ENCODE results near the gene C19orf25.
A peak's percentile ranks its signal among the peaks of the same experiment; 100 is the strongest.

The C19orf25 gene

DNA sequence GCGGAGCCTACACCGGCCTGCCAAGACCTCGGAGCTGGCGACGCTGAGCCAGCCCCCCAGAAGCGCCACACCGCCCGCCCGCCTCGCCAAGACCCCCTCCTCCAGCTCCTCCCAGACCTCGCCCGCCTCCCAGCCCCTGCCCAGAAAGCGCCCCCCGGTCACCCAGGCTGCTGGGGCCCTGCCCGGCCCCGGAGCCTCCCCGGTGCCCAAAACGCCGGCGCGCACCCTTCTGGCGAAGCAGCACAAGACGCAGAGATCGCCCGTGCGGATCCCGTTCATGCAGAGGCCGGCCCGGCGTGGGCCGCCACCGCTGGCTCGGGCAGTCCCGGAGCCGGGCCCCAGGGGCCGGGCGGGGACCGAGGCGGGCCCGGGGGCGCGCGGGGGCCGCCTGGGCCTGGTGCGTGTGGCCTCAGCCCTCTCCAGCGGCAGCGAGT is 10.2 kb downstream of the C19orf25 start:
- H3K36me3 Mint-ChIP-seq (ENCODE audit: insufficient read depth), result peaks cover 2% of the 10 kb centered on the region
- peak overlapping the region; percentile 46 for H3K4me3 Mint-ChIP-seq
- DNase-seq (ENCODE audit: low spot score in 2 of 2) (no peak), ATAC-seq (replicated peaks; ENCODE audit: extremely low read depth, poor library complexity, severe bottlenecking) (no peak)
- no peaks in the 10 kb centered on the region for H3K9me3 Mint-ChIP-seq
- H3K27me3 Mint-ChIP-seq, result no peaks in the 10 kb centered on the region
- H3K4me1 Mint-ChIP-seq, result peaks cover 12% of the 10 kb centered on the region
- H3K27ac Mint-ChIP-seq (ENCODE audit: low read depth), result no peak overlapping the region

DNA sequence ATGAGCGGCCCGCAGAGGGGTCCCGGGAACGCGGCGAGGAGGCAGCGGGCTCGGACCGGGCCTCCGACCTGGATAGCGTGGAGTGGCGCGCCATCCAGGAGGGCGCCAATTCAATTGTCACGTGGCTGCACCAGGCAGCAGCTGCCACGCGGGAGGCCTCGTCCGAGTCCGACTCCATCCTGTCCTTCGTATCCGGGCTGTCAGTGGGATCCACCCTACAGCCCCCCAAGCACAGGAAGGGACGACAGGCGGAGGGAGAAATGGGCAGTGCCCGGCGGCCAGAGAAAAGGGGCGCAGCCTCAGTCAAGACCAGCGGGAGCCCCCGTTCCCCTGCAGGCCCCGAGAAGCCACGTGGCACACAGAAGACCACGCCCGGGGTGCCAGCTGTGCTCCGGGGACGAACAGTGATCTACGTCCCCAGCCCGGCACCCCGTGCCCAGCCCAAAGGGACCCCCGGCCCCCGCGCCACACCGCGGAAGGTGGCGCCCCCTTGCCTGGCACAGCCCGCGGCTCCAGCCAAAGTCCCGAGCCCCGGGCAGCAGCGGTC is 10.7 kb downstream of the C19orf25 start:
- Mint-ChIP-seq H3K27me3 (no peaks in the 10 kb centered on the region), H3K36me3 (ENCODE audit: insufficient read depth) (peaks cover 2% of the 10 kb centered on the region), H3K27ac (ENCODE audit: low read depth) (no peak overlapping the region), H3K4me1 (peaks cover 10% of the 10 kb centered on the region), H3K4me3 (peak overlapping the region; percentile 46), H3K9me3 (no peaks in the 10 kb centered on the region)
- DNase-seq (ENCODE audit: low spot score in 2 of 2) (no peak), ATAC-seq (replicated peaks; ENCODE audit: extremely low read depth, poor library complexity, severe bottlenecking) (no peak)

- Mint-ChIP-seq H3K9me3 (no peaks in the 10 kb centered on the region), H3K27me3 (no peaks in the 10 kb centered on the region), H3K4me1 (peaks cover 5% of the 10 kb centered on the region), H3K36me3 (ENCODE audit: insufficient read depth) (peaks cover 2% of the 10 kb centered on the region), H3K4me3 (no peak overlapping the region), H3K27ac (ENCODE audit: low read depth) (no peak overlapping the region)
- ATAC-seq (replicated peaks; ENCODE audit: extremely low read depth, poor library complexity, severe bottlenecking), result no peak
- no peak for DNase-seq (ENCODE audit: low spot score in 2 of 2)
Measured at GRCh38 chr19:1467490-1468273, 11.3 kb downstream of the C19orf25 start.

DNA sequence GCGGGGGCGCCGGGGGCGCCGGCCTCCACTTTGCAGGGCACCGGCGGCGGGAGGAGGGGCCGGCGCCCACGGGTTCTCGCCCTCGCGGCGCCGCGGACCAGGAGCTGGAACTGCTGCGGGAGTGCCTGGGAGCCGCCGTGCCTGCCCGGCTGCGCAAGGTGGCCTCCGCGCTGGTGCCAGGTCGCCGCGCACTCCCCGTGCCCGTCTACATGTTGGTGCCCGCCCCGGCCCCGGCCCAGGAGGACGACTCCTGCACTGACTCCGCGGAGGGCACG is 11.9 kb downstream of the C19orf25 start:
- DNase-seq (ENCODE audit: low spot score in 2 of 2) (no peak), ATAC-seq (replicated peaks; ENCODE audit: extremely low read depth, poor library complexity, severe bottlenecking) (no peak)
- no peaks in the 10 kb centered on the region for H3K9me3 Mint-ChIP-seq
- H3K4me1 Mint-ChIP-seq, result peaks cover 5% of the 10 kb centered on the region
- peaks cover 4% of the 10 kb centered on the region for H3K36me3 Mint-ChIP-seq (ENCODE audit: insufficient read depth)
- H3K4me3 Mint-ChIP-seq, result no peak overlapping the region
- no peaks in the 10 kb centered on the region for H3K27me3 Mint-ChIP-seq
- H3K27ac Mint-ChIP-seq (ENCODE audit: low read depth), result no peak overlapping the region

DNA sequence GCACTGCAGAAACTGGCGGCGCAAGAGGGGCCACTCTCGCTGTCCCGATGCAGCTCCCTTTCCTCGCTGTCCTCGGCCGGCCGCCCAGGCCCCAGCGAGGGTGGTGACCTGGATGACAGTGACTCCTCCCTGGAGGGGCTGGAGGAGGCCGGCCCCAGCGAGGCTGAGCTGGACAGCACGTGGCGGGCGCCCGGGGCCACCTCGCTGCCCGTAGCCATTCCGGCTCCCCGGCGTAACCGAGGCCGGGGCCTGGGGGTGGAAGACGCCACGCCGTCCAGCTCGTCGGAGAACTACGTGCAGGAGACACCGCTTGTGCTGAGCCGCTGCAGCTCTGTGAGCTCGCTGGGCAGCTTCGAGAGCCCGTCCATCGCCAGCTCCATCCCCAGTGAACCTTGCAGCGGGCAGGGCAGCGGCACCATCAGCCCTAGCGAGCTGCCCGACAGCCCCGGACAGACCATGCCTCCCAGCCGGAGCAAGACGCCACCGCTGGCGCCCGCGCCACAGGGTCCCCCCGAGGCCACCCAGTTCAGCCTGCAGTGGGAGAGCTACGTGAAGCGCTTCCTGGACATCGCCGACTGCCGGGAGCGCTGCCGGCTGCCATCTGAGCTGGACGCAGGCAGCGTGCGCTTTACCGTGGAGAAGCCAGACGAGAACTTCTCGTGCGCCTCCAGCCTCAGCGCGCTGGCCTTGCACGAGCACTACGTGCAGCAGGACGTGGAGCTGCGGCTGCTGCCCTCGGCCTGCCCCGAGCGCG is 12.4 kb downstream of the C19orf25 start:
- no peaks in the 10 kb centered on the region for H3K27me3 Mint-ChIP-seq
- H3K4me3 Mint-ChIP-seq, result no peak overlapping the region
- H3K27ac Mint-ChIP-seq (ENCODE audit: low read depth), result no peak overlapping the region
- peaks cover 4% of the 10 kb centered on the region for H3K36me3 Mint-ChIP-seq (ENCODE audit: insufficient read depth)
- no peaks in the 10 kb centered on the region for H3K9me3 Mint-ChIP-seq
- ATAC-seq (replicated peaks; ENCODE audit: extremely low read depth, poor library complexity, severe bottlenecking) (no peak), DNase-seq (ENCODE audit: low spot score in 2 of 2) (no peak)
- H3K4me1 Mint-ChIP-seq, result peaks cover 5% of the 10 kb centered on the region

- Mint-ChIP-seq H3K4me1 (peaks cover 1% of the 10 kb centered on the region), H3K4me3 (no peak overlapping the region), H3K27me3 (no peaks in the 10 kb centered on the region), H3K36me3 (ENCODE audit: insufficient read depth) (peaks cover 4% of the 10 kb centered on the region), H3K27ac (ENCODE audit: low read depth) (no peak overlapping the region), H3K9me3 (no peaks in the 10 kb centered on the region)
- no peak for DNase-seq (ENCODE audit: low spot score in 2 of 2)
- no peak for ATAC-seq (replicated peaks; ENCODE audit: extremely low read depth, poor library complexity, severe bottlenecking)
Measured at GRCh38 chr19:1466018-1466460, 13.0 kb downstream of the C19orf25 start.

DNA sequence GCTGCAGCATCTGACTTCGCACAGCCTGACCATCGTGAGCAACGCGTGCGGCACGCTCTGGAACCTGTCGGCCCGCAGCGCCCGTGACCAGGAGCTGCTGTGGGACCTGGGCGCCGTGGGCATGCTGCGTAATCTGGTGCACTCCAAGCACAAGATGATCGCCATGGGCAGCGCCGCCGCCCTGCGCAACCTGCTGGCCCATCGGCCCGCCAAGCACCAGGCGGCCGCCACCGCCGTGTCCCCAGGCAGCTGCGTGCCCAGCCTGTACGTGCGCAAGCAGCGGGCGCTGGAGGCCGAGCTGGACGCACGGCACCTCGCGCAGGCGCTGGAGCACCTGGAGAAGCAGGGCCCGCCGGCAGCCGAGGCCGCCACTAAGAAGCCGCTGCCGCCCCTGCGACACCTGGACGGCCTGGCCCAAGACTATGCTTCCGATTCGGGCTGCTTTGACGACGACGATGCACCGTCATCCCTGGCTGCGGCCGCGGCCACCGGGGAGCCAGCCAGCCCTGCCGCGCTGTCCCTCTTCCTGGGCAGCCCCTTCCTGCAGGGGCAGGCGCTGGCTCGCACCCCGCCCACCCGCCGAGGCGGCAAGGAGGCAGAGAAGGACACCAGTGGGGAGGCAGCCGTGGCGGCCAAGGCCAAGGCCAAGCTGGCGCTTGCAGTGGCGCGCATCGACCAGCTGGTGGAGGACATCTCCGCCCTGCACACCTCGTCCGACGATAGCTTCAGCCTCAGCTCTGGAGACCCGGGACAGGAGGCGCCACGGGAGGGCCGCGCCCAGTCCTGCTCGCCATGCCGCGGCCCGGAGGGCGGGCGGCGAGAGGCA is 13.6 kb downstream of the C19orf25 start:
- DNase-seq (ENCODE audit: low spot score in 2 of 2) (no peak), ATAC-seq (replicated peaks; ENCODE audit: extremely low read depth, poor library complexity, severe bottlenecking) (no peak)
- Mint-ChIP-seq H3K36me3 (ENCODE audit: insufficient read depth) (peaks cover 4% of the 10 kb centered on the region), H3K9me3 (no peaks in the 10 kb centered on the region), H3K4me3 (no peak overlapping the region), H3K4me1 (no peaks in the 10 kb centered on the region), H3K27me3 (no peaks in the 10 kb centered on the region), H3K27ac (ENCODE audit: low read depth) (no peak overlapping the region)

- no peaks in the 10 kb centered on the region for H3K9me3 Mint-ChIP-seq
- no peak overlapping the region for H3K4me3 Mint-ChIP-seq
- H3K36me3 Mint-ChIP-seq (ENCODE audit: insufficient read depth), result peaks cover 7% of the 10 kb centered on the region
- H3K4me1 Mint-ChIP-seq, result no peaks in the 10 kb centered on the region
- ATAC-seq (replicated peaks; ENCODE audit: extremely low read depth, poor library complexity, severe bottlenecking) (no peak), DNase-seq (ENCODE audit: low spot score in 2 of 2) (no peak)
- H3K27ac Mint-ChIP-seq (ENCODE audit: low read depth), result no peak overlapping the region
- H3K27me3 Mint-ChIP-seq, result no peaks in the 10 kb centered on the region
Measured at GRCh38 chr19:1461862-1462261, 17.2 kb downstream of the C19orf25 start.

GRCh38 chr19:1460033-1460995 is 18.7 kb downstream of the C19orf25 start:
- Mint-ChIP-seq H3K4me3 (no peak overlapping the region), H3K27me3 (peaks cover 7% of the 10 kb centered on the region), H3K36me3 (ENCODE audit: insufficient read depth) (peaks cover 12% of the 10 kb centered on the region), H3K4me1 (peaks cover 6% of the 10 kb centered on the region), H3K27ac (ENCODE audit: low read depth) (no peak overlapping the region), H3K9me3 (no peaks in the 10 kb centered on the region)
- no peak for ATAC-seq (replicated peaks; ENCODE audit: extremely low read depth, poor library complexity, severe bottlenecking)
- DNase-seq (ENCODE audit: low spot score in 2 of 2), result no peak

DNA sequence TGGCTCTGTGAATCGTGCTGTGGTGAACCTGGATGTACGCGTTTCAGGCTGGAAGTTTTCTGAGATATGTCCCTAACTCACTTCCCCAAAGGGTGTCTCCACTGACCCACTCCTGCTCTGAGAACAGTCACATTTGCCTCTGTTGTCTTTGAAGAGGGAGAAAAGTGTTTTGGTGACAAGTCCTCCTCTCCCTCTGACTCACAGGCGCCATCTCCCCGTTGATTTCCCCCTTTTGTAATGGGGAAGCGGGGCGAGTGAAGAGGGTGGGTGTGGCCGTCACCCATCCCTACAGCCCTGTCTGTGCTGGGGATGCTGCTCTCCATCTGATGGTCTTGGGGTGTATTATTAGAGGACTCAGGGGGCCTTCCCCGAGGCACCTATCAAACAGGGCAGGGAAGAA is 19.5 kb downstream of the C19orf25 start:
- Mint-ChIP-seq H3K36me3 (ENCODE audit: insufficient read depth) (peaks cover 12% of the 10 kb centered on the region), H3K27me3 (peaks cover 16% of the 10 kb centered on the region), H3K27ac (ENCODE audit: low read depth) (no peak overlapping the region), H3K4me1 (peaks cover 12% of the 10 kb centered on the region), H3K4me3 (no peak overlapping the region), H3K9me3 (no peaks in the 10 kb centered on the region)
- DNase-seq (ENCODE audit: low spot score in 2 of 2), result no peak
- no peak for ATAC-seq (replicated peaks; ENCODE audit: extremely low read depth, poor library complexity, severe bottlenecking)

GRCh38 chr19:1457892-1458291 is 21.1 kb downstream of the C19orf25 start:
- H3K4me1 Mint-ChIP-seq, result peaks cover 16% of the 10 kb centered on the region
- H3K36me3 Mint-ChIP-seq (ENCODE audit: insufficient read depth), result peaks cover 12% of the 10 kb centered on the region
- no peaks in the 10 kb centered on the region for H3K9me3 Mint-ChIP-seq
- DNase-seq (ENCODE audit: low spot score in 2 of 2), result no peak
- no peak for ATAC-seq (replicated peaks; ENCODE audit: extremely low read depth, poor library complexity, severe bottlenecking)
- no peak overlapping the region for H3K4me3 Mint-ChIP-seq
- peaks cover 30% of the 10 kb centered on the region for H3K27me3 Mint-ChIP-seq
- no peak overlapping the region for H3K27ac Mint-ChIP-seq (ENCODE audit: low read depth)
